ENCODE data around the gene TMEM81. TPM values are rescaled to one million over a fixed set of nuclear protein-coding genes. Genes with fewer than 3 reads are reported as not detected.

The TMEM81 gene
- total RNA-seq, 3 donors from 2014 or later (not counting 1 experiment from before 2014, with no cell fraction given): 1.8 to 3.5 (median 2.5) TPM

- H3K27ac Mint-ChIP-seq: no peak overlapping the region
- DNase-seq (no peak), ATAC-seq (no peak)
- H3K4me1 Mint-ChIP-seq: no peaks in the 10 kb centered on the region
- WGBS (ENCODE audit: insufficient coverage): 93% methylated on average over 6 of the region's 6 CpGs
- TF ChIP-seq CTCF (IDR thresholded peaks at IDR 0.05): no peak
- no peaks in the 10 kb centered on the region for H3K27me3 ChIP-seq (ENCODE audit: control insufficient read depth, insufficient read depth, low read length)
- no peaks in the 10 kb centered on the region for H3K36me3 Mint-ChIP-seq
- H3K27ac ChIP-seq (ENCODE audit: low read length): no peak overlapping the region
- H3K27me3 Mint-ChIP-seq (ENCODE audit: low read depth in 2 of 2): no peaks in the 10 kb centered on the region
- H3K4me3 ChIP-seq (ENCODE audit: low read length): no peak overlapping the region
- no peak overlapping the region for H3K4me3 Mint-ChIP-seq
- H3K36me3 ChIP-seq (ENCODE audit: control insufficient read depth, insufficient read depth, low read length): no peaks in the 10 kb centered on the region
- intact Hi-C loops (cut with micrococcal nuclease): loop anchor here (10.0 kb wide), 2 partner anchors 85 to 185 kb away; no protein-coding TSS in a partner anchor
- H3K9me3 Mint-ChIP-seq: no peaks in the 10 kb centered on the region
- H3K4me1 ChIP-seq (ENCODE audit: control insufficient read depth, insufficient read depth, low read length): peaks cover 6% of the 10 kb centered on the region
- no peaks in the 10 kb centered on the region for H3K9me3 ChIP-seq (ENCODE audit: control insufficient read depth, insufficient read depth, low read length)
These were observed 24.6 kb downstream of the TMEM81 start for GRCh38 chr1:205059660-205060059.

GRCh38 chr1:205058853-205059252 is 25.4 kb downstream of the TMEM81 start:
- intact Hi-C loops (cut with micrococcal nuclease): no loop called here

GRCh38 chr1:205057808-205058575 is 26.3 kb downstream of the TMEM81 start:
- no peak for TF ChIP-seq CTCF (IDR thresholded peaks at IDR 0.05)
- Mint-ChIP-seq H3K27me3 (ENCODE audit: low read depth in 2 of 2) (no peaks in the 10 kb centered on the region), H3K4me3 (no peak overlapping the region), H3K27ac (no peak overlapping the region), H3K9me3 (no peaks in the 10 kb centered on the region), H3K4me1 (no peaks in the 10 kb centered on the region), H3K36me3 (no peaks in the 10 kb centered on the region)
- WGBS (ENCODE audit: insufficient coverage): 92% methylated on average over 19 of the region's 19 CpGs
- Histone ChIP-seq H3K27ac (ENCODE audit: low read length) (no peak overlapping the region), H3K27me3 (ENCODE audit: control insufficient read depth, insufficient read depth, low read length) (no peaks in the 10 kb centered on the region), H3K4me1 (ENCODE audit: control insufficient read depth, insufficient read depth, low read length) (peaks cover 6% of the 10 kb centered on the region), H3K9me3 (ENCODE audit: control insufficient read depth, insufficient read depth, low read length) (no peaks in the 10 kb centered on the region), H3K4me3 (ENCODE audit: low read length) (no peak overlapping the region), H3K36me3 (ENCODE audit: control insufficient read depth, insufficient read depth, low read length) (no peaks in the 10 kb centered on the region)
- intact Hi-C loops (cut with micrococcal nuclease): no loop called here
- ATAC-seq (no peak), DNase-seq (no peak)

More at GRCh38 chr1:205058853-205059252, 25.4 kb downstream of the TMEM81 start:
- Mint-ChIP-seq H3K9me3 (no peaks in the 10 kb centered on the region), H3K36me3 (no peaks in the 10 kb centered on the region), H3K4me1 (no peaks in the 10 kb centered on the region), H3K27ac (no peak overlapping the region), H3K4me3 (no peak overlapping the region), H3K27me3 (ENCODE audit: low read depth in 2 of 2) (no peaks in the 10 kb centered on the region)
- Histone ChIP-seq H3K36me3 (ENCODE audit: control insufficient read depth, insufficient read depth, low read length) (no peaks in the 10 kb centered on the region), H3K27me3 (ENCODE audit: control insufficient read depth, insufficient read depth, low read length) (no peaks in the 10 kb centered on the region), H3K4me3 (ENCODE audit: low read length) (no peak overlapping the region), H3K4me1 (ENCODE audit: control insufficient read depth, insufficient read depth, low read length) (peaks cover 6% of the 10 kb centered on the region), H3K27ac (ENCODE audit: low read length) (no peak overlapping the region), H3K9me3 (ENCODE audit: control insufficient read depth, insufficient read depth, low read length) (no peaks in the 10 kb centered on the region)
- ATAC-seq: no peak
- no peak for DNase-seq
- TF ChIP-seq CTCF (IDR thresholded peaks at IDR 0.05): no peak
- 94% methylated on average over 12 of the region's 12 CpGs for WGBS (ENCODE audit: insufficient coverage)
